ENCODE data around the gene TEPSIN.

Gene TEPSIN, protein sequence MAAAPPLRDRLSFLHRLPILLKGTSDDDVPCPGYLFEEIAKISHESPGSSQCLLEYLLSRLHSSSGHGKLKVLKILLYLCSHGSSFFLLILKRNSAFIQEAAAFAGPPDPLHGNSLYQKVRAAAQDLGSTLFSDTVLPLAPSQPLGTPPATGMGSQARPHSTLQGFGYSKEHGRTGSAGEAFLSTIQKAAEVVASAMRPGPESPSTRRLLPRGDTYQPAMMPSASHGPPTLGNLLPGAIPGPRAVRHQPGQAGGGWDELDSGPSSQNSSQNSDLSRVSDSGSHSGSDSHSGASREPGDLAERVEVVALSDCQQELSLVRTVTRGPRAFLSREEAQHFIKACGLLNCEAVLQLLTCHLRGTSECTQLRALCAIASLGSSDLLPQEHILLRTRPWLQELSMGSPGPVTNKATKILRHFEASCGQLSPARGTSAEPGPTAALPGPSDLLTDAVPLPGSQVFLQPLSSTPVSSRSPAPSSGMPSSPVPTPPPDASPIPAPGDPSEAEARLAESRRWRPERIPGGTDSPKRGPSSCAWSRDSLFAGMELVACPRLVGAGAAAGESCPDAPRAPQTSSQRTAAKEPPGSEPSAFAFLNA

DNA sequence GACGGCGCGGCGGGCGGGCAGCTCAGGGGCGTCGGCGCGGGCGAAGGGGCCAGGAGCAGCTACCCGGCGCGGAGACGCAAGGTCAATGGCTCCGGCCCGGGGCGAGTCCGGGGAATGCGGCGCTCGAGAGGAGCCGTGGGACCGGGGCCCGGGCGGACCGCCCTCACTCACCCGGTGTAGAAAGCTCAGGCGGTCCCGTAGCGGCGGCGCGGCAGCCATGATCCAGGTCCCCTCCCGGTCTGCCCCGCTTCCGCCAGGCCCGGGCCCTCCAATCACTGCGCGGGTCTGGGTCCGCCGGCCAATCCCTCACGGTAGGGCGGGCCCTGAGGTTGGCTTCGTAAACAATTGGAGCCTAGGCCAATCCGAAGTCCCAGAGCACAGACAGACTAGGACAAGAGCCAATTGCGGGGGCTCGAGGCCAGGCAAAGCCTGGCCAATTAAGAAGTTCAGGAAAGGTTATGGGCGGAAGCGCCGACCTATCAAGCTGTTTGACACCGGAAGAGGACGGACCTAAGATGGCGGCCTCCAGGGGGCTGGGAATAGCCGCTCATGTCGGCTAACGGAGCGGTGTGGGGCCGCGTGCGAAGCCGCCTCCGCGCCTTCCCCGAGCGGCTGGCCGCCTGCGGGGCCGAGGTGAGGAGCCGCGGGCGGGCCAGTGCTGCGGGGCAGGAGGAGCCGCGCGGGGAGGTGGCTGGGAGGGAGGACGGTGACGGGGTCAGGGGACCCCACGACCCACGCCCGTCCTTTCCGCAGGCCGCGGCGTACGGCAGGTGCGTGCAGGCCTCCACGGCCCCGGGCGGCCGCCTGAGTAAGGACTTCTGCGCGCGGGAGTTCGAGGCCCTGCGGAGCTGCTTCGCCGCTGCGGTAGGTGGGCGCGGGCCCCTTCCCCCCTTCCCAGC lies at the start of gene TEPSIN, which contains the start of gene NDUFAF8:
Gene TEPSIN, minus strand, starts transcription at position 241 of the 899 bp plus-strand sequence. Its CDS starts 22 bp downstream, at position 219.
Gene NDUFAF8, plus strand, starts transcription at position 504 of the 899 bp plus-strand sequence. Its CDS starts 46 bp downstream, at position 550.
- Mint-ChIP-seq H3K9me3 (no peaks in the 10 kb centered on the region), H3K4me3 (peak within 1 kb of the TSS; percentile 81), H3K36me3 (peaks cover 62% of the 10 kb centered on the region), H3K4me1 (peaks cover 58% of the 10 kb centered on the region), H3K27ac (peak within 1 kb of the TSS; percentile 92)
- ATAC-seq (peak; percentile 96), DNase-seq (ENCODE audit: low spot score in 2 of 2) (peak; percentile 84 to 96)

DNA sequence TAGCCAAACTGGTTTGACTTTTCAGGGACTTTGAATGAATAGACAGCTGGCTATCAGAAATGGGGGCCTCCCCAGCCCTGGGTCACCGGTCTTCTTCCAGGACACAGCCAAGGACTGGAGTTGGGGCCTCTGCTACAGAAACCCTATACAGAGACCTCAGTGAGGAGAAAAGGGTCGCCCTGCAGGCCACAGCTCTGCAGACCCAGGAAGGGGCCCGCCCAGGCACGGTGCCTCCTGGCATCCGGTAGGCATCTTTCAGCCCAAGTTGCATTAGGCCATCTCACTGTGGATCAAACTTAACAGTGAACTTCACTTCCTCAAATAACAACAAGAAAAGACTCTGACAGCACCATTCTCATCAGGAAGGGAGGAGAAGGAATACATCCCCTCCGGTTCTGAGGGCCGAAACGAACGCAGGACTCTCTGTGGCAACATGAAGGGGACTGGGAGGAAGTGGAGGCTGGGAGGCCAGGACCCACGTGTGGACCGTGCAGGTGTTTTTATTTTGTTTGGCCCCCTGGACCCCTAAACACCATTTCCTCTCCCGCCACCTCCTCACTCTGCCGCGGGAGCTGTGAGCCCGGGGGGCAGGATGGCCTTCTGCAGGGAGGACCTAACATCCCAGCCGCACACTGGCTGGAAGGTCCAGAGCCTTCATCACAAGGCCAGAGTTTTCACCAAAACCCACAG lies 49.0 kb upstream of the TEPSIN start:
- peaks cover 64% of the 10 kb centered on the region for H3K4me1 Mint-ChIP-seq
- H3K9me3 Mint-ChIP-seq, result no peaks in the 10 kb centered on the region
- H3K4me3 Mint-ChIP-seq, result peak overlapping the region; percentile 85
- peaks cover 55% of the 10 kb centered on the region for H3K36me3 Mint-ChIP-seq
- peak overlapping the region; percentile 96 for H3K27ac Mint-ChIP-seq
- ATAC-seq (no peak), DNase-seq (ENCODE audit: low spot score in 2 of 2) (no peak)

DNA sequence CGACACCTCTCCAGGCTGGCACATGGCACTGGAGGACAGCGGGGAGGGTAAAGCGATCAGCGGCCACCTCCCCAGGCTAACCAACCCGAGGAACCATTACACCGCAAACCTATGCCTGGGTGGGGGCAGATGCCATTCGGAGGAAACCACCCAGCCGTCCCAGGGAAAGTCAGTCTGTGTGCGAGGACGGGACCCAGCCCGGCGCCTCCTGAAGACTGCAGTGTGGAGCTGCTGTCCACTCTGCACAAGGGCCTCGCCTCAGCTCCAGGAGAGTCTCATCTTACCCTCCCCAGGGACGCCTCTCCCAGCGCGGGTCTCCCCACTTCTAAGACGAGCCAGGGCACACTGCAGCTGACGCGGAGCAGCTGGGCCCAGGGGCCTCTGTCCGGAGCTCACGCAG lies 48.3 kb upstream of the TEPSIN start:
- H3K36me3 Mint-ChIP-seq, result peaks cover 55% of the 10 kb centered on the region
- peak overlapping the region; percentile 96 for H3K27ac Mint-ChIP-seq
- ATAC-seq, result no peak
- peaks cover 60% of the 10 kb centered on the region for H3K4me1 Mint-ChIP-seq
- H3K4me3 Mint-ChIP-seq, result peak overlapping the region; percentile 85
- no peak for DNase-seq (ENCODE audit: low spot score in 2 of 2)
- no peaks in the 10 kb centered on the region for H3K9me3 Mint-ChIP-seq

DNA sequence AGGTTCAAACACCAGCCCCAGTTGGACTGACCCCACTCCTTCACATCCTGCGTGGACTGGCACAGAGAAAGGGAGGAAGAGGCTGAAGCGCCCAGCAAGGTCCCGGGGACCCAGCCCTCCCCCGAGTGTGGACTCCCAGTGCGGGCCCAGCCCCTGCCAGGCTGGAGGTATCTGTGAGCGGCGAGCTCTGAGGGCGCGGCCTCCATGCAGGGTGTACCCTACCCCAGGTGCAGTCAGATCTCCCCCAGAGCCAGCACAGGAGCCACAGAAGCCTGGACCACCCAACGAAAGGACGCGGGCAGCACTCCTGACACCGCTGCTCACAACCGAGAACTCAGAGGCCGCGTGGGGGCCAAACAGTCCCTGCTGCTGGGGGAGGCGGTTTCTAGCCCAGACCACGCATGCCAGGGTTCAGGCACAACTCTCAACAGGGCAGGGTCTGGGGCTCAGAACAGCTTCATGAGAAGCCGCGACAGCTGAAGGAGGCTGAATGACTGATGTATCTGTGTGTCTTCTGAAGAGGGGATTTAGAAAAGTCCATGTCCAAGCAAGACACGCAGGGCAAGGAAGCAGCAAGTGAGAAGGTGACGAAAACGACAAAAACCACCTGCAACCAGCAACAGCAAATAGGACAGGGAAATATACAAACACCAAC lies 47.8 kb upstream of the TEPSIN start:
- Mint-ChIP-seq H3K4me3 (peak overlapping the region; percentile 85), H3K4me1 (peaks cover 56% of the 10 kb centered on the region), H3K36me3 (peaks cover 55% of the 10 kb centered on the region), H3K27ac (peak overlapping the region; percentile 96), H3K9me3 (no peaks in the 10 kb centered on the region)
- no peak for ATAC-seq
- no peak for DNase-seq (ENCODE audit: low spot score in 2 of 2)

DNA sequence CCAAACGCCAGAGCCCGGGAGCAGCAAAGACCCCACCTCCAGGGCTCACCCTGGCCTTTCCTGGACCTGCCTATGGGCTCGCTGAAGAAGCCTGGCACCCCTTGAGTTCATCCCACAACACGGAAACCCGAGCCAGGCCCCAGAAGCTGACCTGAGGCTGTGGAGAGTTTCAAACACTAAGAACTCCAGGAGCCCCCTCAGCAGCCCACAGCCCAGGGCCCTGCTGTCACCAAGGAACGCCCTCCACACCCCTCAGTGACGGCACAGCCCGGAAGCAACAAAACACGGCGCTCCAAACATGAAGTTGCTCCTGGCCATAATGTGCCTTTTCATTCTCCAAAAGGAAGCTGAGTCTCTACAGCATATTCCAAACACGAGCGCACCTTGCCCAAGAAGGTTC lies 47.0 kb upstream of the TEPSIN start:
- H3K36me3 Mint-ChIP-seq, result peaks cover 52% of the 10 kb centered on the region
- H3K27ac Mint-ChIP-seq, result peak overlapping the region; percentile 96
- DNase-seq (ENCODE audit: low spot score in 2 of 2) (no peak), ATAC-seq (peak; percentile 33)
- H3K4me1 Mint-ChIP-seq, result peaks cover 50% of the 10 kb centered on the region
- peak overlapping the region; percentile 85 for H3K4me3 Mint-ChIP-seq
- no peaks in the 10 kb centered on the region for H3K9me3 Mint-ChIP-seq

DNA sequence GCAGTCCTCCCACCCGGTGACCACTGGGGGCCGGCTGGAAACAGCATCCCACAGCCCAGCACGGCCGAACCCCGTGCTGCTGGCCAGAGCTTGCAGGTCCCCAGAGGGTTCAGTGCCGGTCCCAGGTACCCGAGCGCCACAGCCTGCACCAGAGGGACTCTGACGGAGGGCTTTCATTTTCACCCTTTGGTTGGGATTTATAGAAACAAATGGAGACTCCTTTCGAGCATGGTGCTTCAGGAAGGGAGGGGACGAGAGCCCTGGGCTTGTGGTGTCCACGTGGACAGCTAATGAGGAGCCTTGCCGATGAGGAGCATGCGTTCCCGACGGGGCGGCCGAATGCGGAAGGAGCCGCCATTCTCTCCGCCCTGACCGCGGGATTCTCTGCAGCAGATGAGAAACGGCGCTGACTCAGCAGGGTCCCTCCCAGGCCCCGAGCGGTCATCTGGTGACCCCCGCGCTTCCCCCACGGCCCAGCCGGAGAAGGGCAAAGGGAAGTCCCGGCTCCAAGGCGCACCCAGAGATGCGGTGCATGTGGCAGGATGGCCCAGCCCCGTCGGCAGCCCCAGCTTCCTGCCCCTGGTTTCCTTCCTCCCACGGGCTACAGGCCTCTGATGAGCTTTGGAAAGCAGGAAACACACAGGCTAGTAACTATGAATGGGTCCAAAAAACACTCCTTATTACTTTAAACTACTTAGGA lies 46.5 kb upstream of the TEPSIN start:
- Mint-ChIP-seq H3K4me3 (peak overlapping the region; percentile 85), H3K27ac (peak overlapping the region; percentile 96), H3K36me3 (peaks cover 50% of the 10 kb centered on the region), H3K4me1 (peaks cover 50% of the 10 kb centered on the region), H3K9me3 (no peaks in the 10 kb centered on the region)
- ATAC-seq (peak; percentile 81), DNase-seq (ENCODE audit: low spot score in 2 of 2) (peak; percentile 36 to 76)

DNA sequence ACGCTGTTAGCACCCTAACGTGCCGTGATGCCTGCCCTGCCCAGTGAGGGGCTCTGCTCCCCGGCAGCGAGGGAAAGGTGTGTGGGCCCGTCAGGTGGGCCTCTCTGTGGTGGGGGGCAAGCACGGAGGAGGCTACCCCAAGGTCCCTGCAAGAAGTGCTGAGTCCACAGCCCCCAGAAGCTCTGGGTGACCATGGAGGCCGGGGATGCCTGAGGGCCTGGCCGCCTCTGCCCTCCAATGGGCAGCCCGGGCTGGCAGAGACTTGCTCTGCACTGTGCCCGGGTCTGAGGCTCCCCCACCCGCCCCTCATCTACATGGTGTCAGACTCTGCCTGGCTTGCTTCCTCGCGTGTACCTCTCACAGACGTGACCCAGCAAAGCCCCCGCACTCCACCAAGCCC lies 44.0 kb upstream of the TEPSIN start:
- H3K27ac Mint-ChIP-seq, result no peak overlapping the region

DNA sequence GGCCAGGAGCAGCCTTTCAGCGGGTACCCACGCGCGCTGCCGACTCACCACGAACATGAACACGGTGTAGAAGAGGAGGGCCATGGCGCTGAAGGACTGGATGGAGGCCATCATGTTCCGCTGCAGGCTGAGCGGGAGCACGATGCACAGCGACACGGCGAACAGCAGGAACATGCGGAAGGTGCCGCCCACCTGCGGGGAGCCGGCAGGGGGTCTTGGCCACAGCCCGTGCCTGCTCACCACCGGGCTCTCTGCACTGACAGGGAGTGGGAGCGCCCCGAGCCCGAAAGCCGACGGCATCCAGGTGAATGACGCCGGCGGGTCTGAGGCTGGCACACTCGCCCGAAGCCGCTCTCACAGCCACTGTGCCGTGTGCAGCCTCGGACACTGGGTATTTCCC lies 43.3 kb upstream of the TEPSIN start:
- DNase-seq (ENCODE audit: low spot score in 2 of 2) (no peak), ATAC-seq (no peak)
- H3K4me1 Mint-ChIP-seq, result peaks cover 29% of the 10 kb centered on the region
- H3K4me3 Mint-ChIP-seq, result no peak overlapping the region
- H3K36me3 Mint-ChIP-seq, result peaks cover 50% of the 10 kb centered on the region
- H3K9me3 Mint-ChIP-seq, result no peaks in the 10 kb centered on the region
- no peak overlapping the region for H3K27ac Mint-ChIP-seq

More for the DNA sequence above, 44.0 kb upstream of the TEPSIN start:
- no peak overlapping the region for H3K4me3 Mint-ChIP-seq
- no peak for ATAC-seq
- H3K9me3 Mint-ChIP-seq, result no peaks in the 10 kb centered on the region
- DNase-seq (ENCODE audit: low spot score in 2 of 2), result no peak
- H3K4me1 Mint-ChIP-seq, result peaks cover 37% of the 10 kb centered on the region
- peaks cover 52% of the 10 kb centered on the region for H3K36me3 Mint-ChIP-seq

DNA sequence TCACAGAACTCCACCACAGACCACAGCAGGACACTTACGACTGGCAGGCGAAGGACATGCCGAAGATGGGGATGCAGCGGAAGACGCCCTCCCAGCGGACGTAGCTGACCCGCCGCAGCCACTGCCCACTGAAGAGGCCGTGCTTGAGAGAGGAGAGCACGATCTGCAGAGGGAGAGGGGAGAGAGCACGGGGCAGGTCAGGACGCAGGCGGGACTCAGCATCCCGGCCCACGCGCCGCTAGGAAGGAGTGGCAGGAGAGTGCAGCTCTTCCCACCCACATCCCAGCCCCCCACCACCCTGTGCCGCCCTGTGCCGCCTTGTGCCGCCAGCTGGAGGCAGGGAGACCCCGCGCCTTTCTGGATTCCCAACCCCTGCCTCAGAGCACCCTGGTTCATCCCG lies 41.7 kb upstream of the TEPSIN start:
- H3K36me3 Mint-ChIP-seq, result peaks cover 57% of the 10 kb centered on the region
- no peak for ATAC-seq
- no peak overlapping the region for H3K27ac Mint-ChIP-seq
- H3K4me3 Mint-ChIP-seq, result no peak overlapping the region
- DNase-seq (ENCODE audit: low spot score in 2 of 2), result no peak
- H3K9me3 Mint-ChIP-seq, result no peaks in the 10 kb centered on the region
- H3K4me1 Mint-ChIP-seq, result peaks cover 14% of the 10 kb centered on the region

DNA sequence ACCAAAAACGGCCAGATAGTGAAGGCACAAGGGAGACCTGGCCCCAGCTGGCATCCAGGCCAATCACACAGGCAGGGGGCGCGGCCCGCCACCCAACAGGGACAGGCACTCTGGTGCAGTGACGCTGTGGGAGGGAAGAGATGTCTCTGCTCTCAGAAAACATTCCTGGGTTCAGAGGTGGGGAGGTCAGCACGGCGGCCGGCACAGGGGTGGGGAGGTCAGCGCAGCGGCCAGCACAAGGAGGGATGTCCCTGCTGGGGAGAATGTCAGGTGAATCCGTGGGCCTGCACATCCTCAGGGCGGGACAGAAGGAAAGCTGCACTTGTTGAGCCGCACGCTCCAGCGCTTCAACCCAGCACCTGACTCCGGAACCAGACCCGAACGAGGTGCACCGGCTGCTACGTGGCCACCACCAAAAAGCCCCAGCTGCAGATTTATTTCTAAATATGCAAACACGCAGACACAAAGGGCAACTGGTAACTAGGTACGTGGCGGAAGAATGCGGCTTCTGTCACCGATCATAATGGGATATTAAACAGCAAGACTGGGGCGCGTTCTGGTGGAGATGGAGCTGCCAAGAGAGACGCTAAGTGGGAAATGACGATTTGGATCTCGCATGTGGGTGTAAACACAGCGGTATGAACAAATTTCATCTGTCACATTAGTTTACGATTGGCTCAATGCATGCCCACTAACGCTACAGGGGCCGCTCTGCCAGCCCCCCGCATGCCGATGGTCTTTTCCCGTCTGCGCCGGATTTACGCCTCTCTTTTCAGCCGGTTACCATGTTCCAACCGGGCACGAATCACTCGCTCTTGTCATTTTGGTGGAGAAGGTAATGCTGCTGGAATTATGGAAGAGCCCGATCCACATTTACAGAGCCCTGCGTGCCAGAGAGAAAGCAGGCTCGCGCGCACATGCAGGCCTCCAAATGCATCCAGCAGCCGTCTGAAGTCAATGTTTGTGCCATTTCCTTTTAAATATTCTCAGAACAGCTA lies 40.7 kb upstream of the TEPSIN start:
- H3K27ac Mint-ChIP-seq, result no peak overlapping the region
- H3K36me3 Mint-ChIP-seq, result peaks cover 60% of the 10 kb centered on the region
- DNase-seq (ENCODE audit: low spot score in 2 of 2) (no peak), ATAC-seq (no peak)
- H3K4me3 Mint-ChIP-seq, result no peak overlapping the region
- peaks cover 6% of the 10 kb centered on the region for H3K4me1 Mint-ChIP-seq
- no peaks in the 10 kb centered on the region for H3K9me3 Mint-ChIP-seq

DNA sequence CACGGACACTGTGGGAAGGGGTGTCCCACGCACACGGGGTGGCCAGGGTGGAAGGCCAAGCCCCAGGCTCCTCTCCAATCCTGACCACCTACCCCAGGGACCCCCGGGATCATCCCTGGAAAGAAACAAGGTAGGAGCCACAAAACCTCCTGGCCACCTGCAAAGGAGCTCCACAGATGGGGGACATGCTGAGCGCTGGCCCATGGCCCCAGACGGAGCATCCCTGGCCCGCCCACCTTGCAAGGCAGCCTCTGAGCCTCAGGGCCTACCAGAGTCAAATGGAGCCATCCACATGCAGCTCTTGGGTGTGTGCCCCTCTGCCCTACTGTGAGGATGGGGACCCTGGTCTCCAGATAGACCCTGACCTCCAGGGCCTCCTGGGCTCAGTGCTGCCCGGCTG lies 40.0 kb upstream of the TEPSIN start:
- no peak for ATAC-seq
- no peaks in the 10 kb centered on the region for H3K9me3 Mint-ChIP-seq
- H3K27ac Mint-ChIP-seq, result no peak overlapping the region
- no peak for DNase-seq (ENCODE audit: low spot score in 2 of 2)
- H3K4me1 Mint-ChIP-seq, result peaks cover 6% of the 10 kb centered on the region
- H3K36me3 Mint-ChIP-seq, result peaks cover 61% of the 10 kb centered on the region
- no peak overlapping the region for H3K4me3 Mint-ChIP-seq

DNA sequence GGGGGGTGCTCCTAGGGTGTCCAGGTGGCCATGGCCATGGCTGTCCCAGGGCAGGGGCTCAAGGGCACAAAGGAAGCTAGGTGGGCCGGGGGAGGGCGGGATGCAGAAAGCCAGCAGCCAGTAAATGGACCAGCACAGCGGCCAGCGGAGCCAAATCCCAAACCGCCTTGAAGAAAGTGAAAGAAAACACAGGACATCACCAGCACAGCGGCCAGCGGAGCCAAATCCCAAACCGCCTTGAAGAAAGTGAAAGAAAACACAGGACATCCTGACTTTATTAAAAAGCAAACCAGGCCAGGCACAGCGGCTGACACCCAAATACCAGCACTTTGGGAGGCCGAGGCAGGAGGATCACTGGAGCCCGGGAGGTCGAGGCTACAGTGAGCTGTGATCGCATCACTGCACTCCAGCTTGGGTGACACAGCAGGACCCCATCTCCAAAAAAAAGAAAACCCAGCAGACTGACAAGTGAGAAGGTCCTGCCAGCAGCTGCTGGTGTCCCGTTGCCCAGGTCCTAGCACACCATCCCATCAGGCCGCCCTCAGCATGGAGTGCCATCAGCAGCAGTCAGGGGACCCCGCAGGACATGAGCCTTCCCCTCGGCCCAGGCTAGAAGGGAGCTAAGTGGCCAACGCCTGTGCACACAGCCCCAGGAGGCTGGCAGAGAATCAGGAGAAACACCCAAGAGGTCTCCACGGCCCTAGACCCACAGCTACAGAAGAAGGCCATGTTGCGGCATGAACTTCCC lies 39.3 kb upstream of the TEPSIN start:
- Mint-ChIP-seq H3K4me3 (no peak overlapping the region), H3K36me3 (peaks cover 62% of the 10 kb centered on the region), H3K27ac (no peak overlapping the region), H3K4me1 (peaks cover 6% of the 10 kb centered on the region), H3K9me3 (no peaks in the 10 kb centered on the region)
- no peak for DNase-seq (ENCODE audit: low spot score in 2 of 2)
- ATAC-seq, result no peak

Data from stimulated activated effector memory CD8-positive, alpha-beta T cell treated with anti-CD3 and anti-CD28 coated beads, Interleukin-12 subunit alpha, Interleukin-12 subunit beta, amount 100 ng/mL, for 72 hours (primary cell).